HG03108 (cell line): ENCODE data around the gene ANKMY1.
"Not testable (repeated sequence)": the region's sequence is repeated elsewhere in the genome, so short reads cannot be mapped to it uniquely, and the experiment has no call there.

Experiments
- ATAC-seq: cut with Tn5 transposase; IDR thresholded peaks from one replicate; pipeline ENCODE4 v1.9.1; 2021; ENCODE audit warnings: moderate library complexity; ENCODE audit not compliant: unreplicated experiment

Gene ANKMY1

GRCh38 chr2:240506406-240507059, 51.3 kb downstream of the ANKMY1 start:
- no peak for ATAC-seq

- no peak for ATAC-seq
Measured at GRCh38 chr2:240505910-240506309, 51.9 kb downstream of the ANKMY1 start.

- ATAC-seq: no peak
Measured at GRCh38 chr2:240503848-240504247, 53.9 kb downstream of the ANKMY1 start.

- ATAC-seq: no peak
Measured at GRCh38 chr2:240503375-240503774, 54.4 kb downstream of the ANKMY1 start.

- ATAC-seq: no peak
Measured at GRCh38 chr2:240502430-240503121, 55.2 kb downstream of the ANKMY1 start.

GRCh38 chr2:240502059-240502429, 55.7 kb downstream of the ANKMY1 start:
- no peak for ATAC-seq

- ATAC-seq: no peak
Measured at GRCh38 chr2:240501531-240501991, 56.2 kb downstream of the ANKMY1 start.

- no peak for ATAC-seq
Measured at GRCh38 chr2:240500561-240501423, 57.0 kb downstream of the ANKMY1 start.

- no peak for ATAC-seq
Measured at GRCh38 chr2:240499309-240500301, 58.2 kb downstream of the ANKMY1 start.

- ATAC-seq: no peak
Measured at GRCh38 chr2:240498958-240499260, 58.9 kb downstream of the ANKMY1 start.

- ATAC-seq: no peak
Measured at GRCh38 chr2:240498171-240498957, 59.4 kb downstream of the ANKMY1 start.

GRCh38 chr2:240497082-240497481, 60.7 kb downstream of the ANKMY1 start:
- not testable (repeated sequence) for ATAC-seq

- not testable (repeated sequence) for ATAC-seq
Measured at GRCh38 chr2:240494942-240495341, 62.8 kb downstream of the ANKMY1 start.

- no peak for ATAC-seq
Measured at GRCh38 chr2:240494194-240494793, 63.5 kb downstream of the ANKMY1 start.

GRCh38 chr2:240491483-240491882, 66.3 kb downstream of the ANKMY1 start:
- no peak for ATAC-seq

GRCh38 chr2:240482141-240482540, 75.6 kb downstream of the ANKMY1 start:
- no peak for ATAC-seq

- no peak for ATAC-seq
Measured at GRCh38 chr2:240481720-240482119, 76.1 kb downstream of the ANKMY1 start.

- no peak for ATAC-seq
Measured at GRCh38 chr2:240480834-240481623, 76.8 kb downstream of the ANKMY1 start.

- ATAC-seq: no peak
Measured at GRCh38 chr2:240479111-240479501, 78.7 kb downstream of the ANKMY1 start.
